ENCODE measurements around the gene SNRNP25.

DNA sequence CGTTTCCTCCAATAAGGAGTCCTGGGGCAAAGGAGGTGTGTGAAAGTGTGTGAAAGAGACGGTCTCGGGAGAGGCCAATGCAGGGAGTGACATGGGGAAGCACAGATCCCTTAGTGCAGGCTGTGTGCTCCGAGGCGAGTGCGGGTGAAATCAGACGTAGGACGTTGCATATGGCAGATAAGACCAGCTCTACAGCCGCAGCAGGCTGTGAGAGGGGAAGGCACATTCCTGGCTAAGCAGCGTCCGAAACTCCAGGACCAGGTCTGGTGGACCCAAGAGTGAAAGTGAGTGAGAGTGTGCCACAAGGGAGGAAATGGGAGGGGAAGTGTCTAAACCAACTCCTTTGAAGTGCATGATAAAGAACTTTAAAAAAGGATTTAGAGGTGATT lies 11.6 kb upstream of the SNRNP25 start:
- no peak for TF ChIP-seq ZFHX2 (tag by site-specific recombination; conservative IDR thresholded peaks at IDR 0.05)
- no peak for TF ChIP-seq ZNF24 (tag by site-specific recombination; IDR thresholded peaks at IDR 0.05)
- TF ChIP-seq, protein P1, sequence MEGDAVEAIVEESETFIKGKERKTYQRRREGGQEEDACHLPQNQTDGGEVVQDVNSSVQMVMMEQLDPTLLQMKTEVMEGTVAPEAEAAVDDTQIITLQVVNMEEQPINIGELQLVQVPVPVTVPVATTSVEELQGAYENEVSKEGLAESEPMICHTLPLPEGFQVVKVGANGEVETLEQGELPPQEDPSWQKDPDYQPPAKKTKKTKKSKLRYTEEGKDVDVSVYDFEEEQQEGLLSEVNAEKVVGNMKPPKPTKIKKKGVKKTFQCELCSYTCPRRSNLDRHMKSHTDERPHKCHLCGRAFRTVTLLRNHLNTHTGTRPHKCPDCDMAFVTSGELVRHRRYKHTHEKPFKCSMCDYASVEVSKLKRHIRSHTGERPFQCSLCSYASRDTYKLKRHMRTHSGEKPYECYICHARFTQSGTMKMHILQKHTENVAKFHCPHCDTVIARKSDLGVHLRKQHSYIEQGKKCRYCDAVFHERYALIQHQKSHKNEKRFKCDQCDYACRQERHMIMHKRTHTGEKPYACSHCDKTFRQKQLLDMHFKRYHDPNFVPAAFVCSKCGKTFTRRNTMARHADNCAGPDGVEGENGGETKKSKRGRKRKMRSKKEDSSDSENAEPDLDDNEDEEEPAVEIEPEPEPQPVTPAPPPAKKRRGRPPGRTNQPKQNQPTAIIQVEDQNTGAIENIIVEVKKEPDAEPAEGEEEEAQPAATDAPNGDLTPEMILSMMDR (tag by site-specific recombination; IDR thresholded peaks at IDR 0.05), result no peak
- no peak for TF ChIP-seq ZNF560 (tag by site-specific recombination; IDR thresholded peaks at IDR 0.05; ENCODE audit: borderline replicate concordance)
- TF ChIP-seq ZNF292 (tag by site-specific recombination; IDR thresholded peaks at IDR 0.05; ENCODE audit: borderline replicate concordance, low read depth), result no peak
- TF ChIP-seq ZNF311 (tag by site-specific recombination; IDR thresholded peaks at IDR 0.05; ENCODE audit: borderline replicate concordance), result no peak
- TF ChIP-seq MZF1 (tag by site-specific recombination; IDR thresholded peaks at IDR 0.05; ENCODE audit: borderline replicate concordance), result no peak
- TF ChIP-seq ZNF664 (tag by site-specific recombination; IDR thresholded peaks at IDR 0.05), result no peak
